Activated CD4-positive, alpha-beta T cell treated with anti-CD3 and anti-CD28 coated beads for 48 hours (primary cell): ENCODE measurements around the gene IGSF22.
"Not testable (repeated sequence)": the region's sequence is repeated elsewhere in the genome, so short reads cannot be mapped to it uniquely, and the experiment has no call there.

ENCODE experiments used
- DNase-seq: peaks from one replicate; pipeline ENCODE4 v3.0.0-alpha.2; 2020

The IGSF22 gene

DNA sequence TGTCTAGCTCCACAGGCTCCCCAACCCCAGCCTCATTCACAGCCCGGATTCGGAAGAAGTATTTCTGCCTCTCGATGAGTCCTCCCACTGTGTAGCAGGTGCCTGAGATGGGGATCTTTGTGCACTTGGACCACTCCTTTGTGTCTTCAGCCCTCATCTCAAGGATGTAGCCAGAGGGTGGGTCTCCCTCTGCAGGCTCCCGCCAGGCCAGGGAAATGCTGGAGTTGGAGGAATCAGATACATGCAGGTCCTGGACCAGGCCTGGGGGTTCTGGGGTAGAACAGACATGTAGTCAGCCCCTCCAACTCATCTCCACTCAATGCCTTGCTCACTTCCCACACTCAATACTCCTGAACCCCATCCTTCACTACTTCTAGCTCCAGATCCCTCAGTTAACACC is 16.6 kb downstream of the IGSF22 start:
- no peak for DNase-seq

DNA sequence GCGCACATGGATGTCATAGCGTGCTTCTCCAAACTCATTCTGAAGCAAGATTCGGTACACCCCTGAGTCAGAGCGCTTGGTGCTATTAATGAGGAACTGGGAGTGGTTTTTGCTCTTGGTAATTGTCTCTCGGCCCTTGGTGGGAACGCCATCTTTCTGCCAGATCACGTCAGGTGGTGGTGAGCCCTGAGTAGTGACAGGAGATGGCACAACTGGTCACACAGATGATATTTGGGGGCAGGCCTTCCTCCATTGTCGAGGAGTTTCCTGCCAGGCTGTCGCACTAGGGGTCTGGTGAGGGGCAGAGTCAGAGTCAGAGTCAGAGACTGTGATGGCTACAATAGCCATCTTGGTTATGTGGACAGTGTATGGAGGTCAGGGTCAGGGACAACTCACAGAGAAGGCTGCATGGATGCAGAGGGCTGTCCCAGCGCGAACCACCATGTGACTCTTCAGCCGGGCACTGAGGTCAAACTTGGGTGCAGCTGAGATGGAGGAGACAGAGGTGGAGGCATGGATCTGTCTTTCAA is 18.1 kb downstream of the IGSF22 start:
- DNase-seq: no peak

DNA sequence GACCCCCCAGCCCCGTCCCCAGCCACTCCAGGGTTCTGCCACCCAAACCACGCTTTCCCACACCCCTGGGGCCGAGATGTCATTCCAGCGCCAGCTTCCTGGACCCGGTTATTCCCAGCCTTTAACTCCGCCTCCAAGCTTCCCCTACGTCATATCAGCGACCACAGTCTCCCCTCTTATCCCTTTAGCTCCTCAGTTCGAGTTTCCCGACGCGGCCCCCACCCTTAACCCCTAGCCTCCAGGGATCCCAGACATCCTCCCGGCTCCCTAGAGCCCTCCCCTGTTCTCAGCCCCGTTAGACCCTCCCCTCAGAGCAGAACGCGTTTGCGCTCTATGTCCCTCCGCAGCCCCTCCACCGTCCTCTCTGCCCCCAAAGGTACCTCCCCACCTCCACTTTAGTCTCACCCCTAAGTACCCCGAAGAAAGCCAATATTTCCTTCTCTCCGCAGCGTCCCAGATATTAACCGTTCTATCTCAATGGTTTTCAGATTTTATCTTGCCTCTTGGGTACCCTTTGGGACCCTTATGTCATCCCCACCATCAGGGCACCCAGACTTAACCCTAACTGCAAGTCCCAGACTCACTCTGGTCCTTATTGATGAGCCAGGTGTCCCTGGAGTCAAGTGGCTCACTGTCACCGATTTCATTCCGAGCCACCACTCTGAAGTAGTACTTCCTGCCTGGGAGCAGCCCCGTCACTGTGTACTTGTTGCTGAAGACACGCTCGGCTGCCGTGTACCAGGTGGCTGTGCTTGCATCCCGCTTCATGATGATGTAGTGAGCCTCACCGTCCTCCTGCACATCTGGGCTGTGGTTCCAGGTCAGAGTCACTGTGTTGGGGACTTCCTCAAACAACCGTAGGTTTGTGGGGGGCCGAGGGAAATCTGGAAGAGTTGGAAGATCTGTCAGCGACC is 19.4 kb downstream of the IGSF22 start:
- DNase-seq: peak; percentile 53

DNA sequence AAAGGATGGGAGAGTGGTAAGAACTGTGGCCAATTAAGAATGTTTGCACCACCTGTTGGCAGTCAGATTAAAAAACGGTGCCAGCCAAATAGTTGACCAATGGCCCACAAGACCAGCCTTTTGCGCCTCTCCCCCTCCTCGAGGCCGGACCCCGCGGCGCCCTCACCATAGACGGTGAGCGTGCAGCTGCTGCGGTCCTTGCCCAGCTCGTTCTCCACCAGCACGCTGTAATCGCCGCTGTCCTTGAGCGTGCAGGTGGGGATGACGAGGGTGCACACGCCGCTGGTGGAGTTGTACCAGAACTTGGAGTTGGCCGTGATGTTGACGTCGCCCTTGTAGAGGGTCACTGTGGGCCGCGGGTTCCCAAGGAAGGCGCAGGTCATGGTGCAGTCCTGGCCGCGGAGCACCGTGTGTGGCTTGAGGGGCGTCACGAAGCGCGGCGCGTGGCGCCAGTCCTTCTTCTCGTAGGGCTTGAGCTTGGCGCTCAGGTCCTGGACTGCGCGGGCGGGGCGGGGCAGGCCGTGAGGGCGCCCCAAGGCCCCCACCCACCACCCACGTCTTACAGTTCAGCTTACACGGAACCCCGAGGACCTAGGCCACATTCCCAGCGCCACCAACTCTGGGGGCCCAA is 20.2 kb downstream of the IGSF22 start:
- DNase-seq: peak; percentile 21

DNA sequence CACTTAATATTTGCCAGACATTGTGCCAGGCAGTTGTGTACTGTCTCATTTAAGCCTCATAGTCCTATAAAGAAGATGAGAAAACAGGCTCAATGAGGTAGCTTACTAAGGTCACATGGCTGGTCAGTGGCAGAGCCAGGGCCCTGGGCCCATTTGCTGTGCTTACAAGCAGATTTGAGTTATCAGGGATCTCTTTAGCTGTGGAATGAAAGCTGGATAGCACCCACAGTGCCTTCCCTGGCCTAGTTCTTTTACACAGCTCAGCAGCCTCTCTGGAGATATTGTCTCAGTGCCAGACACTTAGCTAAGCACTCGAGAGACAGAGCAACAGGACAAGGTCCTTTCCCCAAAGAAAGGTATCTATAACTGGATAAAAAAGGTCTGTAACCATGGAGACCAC is 21.3 kb downstream of the IGSF22 start:
- DNase-seq: no peak

DNA sequence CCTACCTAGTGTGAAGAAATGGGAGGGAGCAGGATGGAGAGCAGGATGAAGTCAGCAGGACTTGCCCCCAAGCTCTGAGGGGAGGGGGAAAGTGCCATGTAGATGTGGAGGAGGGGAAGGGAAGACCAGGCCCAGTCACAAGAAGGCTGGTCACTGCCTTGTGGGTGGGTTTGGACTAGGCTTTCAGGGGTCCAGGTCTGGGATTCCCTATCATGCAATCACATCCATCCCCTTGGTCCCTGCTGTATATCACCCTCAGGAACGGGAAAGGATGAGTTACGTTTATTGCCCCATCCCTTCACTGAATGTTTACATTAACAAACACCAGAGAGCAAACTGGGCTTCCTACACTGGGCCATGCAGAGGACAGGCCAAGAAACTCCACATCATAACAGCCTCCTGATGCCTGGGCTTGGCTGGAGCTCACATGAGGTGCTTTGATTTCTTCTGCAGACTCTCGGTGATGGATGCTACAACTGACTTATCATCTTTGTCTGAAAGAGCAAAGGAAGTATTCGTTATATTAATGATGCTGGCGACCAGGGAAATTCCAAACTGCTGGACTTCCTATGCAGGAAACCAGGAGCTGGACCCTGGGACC is 21.8 kb downstream of the IGSF22 start:
- DNase-seq: no peak

DNA sequence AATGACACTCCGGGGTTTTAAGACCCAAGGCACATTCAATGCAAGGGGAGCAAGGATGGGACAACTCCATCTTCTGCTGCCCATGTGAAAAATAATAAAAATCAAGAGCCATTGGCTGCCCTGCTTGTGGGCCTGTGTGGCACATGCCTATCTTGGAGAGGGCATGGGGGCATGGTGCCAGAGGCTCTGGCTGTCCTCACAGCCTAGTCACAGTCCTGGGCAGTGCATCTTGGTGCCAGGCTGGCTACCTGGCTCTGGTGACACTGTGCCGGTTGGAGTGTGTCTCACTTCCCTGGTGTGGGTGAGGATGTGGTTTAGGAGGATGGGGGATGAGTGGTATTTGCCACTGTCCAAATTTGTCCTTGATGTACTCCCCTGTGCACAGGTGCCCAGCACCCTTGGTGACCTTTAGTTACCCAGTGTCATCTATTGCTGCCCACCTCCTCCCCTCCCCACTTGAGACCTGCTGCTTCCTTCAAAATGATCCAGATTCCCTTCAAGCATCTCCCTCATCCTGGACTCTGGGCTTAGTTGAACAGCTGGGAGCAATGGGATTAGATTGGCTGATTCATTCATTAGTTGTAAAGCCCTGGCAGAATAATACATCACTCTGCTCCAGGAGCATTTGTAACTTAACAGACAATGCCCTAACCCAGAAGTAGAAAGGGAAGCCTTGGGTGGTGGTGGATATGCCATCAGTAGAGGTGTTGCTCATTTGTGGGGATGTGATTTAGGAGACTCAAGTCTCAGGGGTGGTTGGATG is 22.8 kb downstream of the IGSF22 start:
- DNase-seq: no peak

DNA sequence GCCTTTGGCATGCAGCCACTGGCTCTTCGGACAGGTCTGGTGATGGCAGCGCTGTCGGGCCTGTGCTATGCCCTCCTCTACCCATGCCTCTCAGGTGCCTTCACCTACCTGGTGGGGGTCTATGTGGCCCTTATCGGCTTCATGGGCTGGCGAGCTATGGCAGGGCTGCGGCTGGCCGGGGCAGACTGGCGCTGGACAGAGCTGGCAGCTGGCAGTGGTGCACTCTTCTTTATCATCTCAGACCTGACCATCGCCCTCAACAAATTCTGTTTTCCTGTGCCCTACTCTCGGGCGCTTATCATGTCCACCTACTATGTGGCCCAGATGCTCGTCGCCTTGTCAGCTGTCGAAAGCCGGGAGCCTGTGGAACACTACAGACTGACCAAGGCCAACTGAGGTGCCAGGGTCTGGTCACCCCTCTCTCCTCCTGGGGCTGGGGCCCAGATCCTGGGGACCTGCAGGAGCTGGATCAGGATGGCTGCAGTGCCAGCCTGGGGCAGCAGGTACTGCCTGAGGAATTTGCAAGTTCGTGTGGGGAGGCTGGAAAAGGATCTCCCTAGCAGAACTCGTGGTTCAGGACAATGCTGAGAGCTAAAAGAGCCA is 24.3 kb downstream of the IGSF22 start:
- DNase-seq: no peak

DNA sequence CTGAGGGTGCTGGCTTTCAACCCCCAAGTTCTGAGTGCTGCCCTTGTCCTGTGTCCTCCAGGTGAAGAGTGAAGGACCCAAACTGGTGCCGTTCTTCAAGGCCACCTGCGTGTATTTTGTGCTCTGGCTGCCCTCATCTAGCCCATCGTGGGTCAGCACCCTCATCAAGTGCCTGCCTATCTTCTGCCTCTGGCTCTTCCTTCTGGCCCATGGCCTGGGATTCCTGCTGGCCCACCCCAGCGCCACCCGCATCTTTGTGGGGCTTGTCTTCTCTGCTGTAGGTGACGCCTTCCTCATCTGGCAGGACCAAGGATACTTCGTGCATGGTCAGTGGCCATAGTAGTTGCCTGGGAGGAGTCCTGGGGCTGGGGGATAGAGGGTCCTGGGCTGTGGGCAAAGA is 25.1 kb downstream of the IGSF22 start:
- no peak for DNase-seq

DNA sequence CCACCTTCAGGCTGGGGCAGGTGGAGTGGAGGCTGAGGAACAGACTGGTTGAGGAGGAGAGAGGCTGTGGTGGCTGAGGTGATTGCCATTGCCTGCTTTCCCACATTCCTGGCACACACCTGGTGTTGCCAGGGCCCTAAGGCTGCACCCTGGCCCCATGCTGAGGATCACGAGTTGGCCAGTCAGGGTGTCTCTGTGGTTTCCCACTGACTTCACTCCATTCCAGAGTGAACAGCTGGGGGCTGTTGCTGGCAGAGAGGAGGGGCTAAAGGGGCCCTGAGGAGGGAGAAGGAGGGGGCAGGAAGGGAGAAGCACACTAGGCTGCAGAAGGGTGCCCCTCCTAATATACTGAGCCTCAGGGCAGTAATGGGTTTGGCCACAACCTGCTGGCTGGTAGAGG is 25.6 kb downstream of the IGSF22 start:
- DNase-seq: no peak

DNA sequence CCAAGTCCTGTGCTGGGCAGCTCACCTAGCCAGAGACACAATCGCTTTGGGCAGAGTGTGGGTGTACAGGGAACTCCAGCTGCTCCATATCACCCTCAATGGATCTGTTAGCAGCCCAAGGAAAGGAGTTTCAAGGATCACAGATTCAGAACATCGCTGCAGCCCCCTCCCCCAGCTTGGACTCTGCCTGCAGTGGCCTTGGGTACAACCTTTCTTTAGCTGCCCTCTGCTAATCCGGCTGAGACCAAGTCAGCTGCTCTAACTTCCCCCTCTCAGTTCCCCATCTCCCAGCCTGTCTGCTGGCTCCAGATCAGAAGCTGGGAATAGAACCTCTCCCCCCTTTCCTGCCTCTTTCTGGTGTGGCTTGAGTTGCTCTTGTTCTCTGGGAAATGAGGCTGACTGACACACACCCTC is 26.1 kb downstream of the IGSF22 start:
- DNase-seq: no peak

DNA sequence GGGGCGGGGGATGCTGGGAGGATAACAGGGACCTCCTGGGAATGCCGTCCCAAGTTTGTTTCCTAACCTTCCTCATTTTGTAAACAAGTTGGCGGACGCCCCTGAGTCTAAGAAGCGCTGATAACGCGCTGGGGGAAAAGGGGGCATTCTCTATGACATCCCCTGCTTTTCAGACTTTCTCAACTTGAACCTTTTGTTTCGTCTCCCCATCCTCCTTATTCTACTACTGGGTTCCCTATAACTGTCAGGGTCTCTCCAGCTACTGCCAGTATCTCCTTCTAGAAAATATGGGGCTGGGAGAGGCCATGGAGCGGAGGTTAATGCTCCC is 26.8 kb downstream of the IGSF22 start:
- DNase-seq: no peak

DNA sequence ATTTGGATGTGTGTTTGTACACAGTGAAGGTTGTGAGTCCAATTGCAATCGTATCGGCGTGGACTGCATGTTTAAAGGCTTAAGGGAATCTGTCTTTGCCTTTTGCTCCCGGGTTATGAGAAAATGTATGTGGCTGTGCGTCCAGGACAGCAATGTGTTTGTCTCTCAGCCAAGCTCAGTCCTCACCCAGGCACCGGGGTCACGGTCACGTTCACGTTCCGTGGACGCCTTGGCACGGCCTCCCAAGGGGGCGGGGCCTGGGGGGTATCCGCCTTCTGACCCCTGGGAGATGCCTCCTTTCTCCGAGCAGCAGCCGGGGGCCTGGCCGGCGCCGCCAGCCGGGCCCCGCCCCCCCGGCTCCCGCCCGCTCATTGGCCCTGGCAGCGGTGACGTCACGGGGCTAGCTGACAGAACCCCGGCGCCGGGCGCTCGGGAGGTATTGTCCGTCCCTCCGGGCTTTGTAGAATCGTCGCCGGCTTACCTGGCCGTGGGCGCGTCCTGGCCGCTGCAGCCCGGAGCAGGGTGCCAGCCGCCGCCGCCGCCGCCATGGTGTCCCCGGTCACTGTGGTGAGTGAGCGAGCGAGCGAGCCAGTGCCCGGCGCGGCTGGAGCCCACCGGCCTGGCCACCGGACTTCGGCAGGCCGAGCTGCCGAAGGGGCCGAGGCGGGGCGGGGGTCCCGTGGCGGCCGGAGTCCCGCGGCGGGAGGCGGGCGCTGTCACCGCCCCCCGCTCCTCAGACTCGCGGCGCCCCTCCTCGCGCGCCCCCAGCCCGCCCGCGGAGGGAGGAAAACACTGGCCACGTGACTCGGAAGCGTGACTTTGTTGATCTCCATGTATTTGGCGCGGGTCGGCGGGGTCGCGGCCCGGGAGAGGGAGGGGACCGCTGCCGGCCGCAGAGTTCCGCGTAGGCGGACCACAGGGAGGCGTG is 27.4 kb downstream of the IGSF22 start, which contains the start of gene TMEM86A:
Gene TMEM86A, plus strand, starts transcription at position 439 of the 928 bp plus-strand sequence. Its CDS starts 108 bp downstream, at position 547.
- peak; percentile 90 for DNase-seq

DNA sequence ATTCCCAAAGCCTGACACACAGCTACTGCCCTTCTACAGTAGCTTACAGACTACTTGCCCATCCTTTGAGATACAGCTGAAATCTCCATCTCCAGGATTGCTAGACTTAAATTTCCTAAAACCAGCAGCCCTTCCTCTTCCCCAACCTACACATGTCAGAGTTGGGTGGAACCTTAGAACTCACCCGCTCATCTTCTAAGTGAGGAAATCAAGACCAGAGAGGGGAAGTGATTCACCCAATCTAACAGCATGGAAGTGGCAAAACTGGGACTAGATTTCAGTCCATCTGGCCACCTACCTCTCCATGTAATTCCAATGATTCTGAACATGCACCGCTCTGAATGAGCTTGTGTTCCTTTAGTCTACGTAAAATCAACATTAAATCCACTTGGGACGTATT is 28.4 kb downstream of the IGSF22 start:
- DNase-seq: no peak

DNA sequence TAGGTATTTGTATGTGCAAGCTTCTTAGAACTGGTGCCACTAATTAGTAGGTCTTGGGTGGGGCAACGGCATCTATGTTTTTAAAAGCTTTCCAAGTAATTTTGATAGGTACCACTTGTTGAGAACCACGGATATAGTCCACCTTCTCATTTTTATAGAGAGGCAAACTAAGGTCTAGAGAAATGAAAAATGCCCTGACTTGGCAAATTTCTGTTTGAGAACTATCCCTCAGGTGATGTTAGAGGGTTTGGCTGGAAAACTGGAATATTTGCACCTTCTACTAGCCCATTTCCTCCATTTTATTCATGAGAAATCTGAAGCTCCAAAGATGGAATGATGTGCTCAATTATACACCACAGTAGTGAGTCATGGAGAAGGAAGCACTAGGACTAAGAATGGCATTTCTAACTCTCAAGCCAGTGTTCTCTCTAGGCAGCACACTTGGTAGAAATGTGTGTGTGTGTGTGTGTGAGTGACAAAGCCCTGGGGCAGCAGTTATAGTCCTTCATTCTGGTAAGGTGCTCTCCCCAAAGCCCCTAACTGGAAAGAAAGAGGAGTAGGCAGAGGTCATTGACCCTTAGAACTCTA is 29.3 kb downstream of the IGSF22 start:
- no peak for DNase-seq

DNA sequence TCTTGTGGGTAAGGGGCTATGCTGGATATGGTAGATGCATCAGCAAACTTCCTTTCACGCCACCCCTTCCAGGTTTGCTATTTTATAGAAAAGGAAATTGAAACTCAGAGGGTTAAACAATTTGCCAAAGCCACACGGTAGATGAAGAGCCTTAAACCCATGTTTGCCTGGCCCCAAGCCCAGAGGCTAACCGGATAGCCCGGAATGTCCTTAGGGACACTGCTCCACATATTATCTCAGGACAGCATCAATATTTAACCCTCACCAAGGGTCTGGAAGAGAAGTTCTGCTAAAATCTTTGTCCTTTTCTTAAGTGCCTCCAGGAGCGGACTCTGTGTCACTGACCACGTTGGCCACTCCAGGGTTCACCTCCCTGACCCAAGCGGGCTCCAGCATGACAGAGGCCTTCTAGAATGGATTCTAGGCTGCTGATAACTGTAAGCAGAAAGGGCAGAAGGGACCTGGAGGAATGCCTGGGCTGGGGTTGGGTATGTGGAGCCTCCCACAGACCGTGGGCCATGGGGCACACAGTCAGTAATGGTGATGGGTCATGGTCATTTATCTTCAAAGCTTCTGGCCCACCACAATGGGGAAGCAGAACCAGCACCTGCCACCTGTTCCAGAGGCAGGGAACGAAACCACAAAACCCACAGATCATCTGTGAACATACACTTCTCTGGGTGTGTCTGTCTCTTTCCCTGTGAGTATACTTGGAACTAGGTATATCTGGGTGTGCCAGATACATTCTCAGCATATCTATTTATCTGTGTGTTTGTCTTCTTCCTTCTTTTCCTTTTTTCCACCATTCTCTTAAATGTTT is 32.8 kb downstream of the IGSF22 start:
- DNase-seq: no peak

DNA sequence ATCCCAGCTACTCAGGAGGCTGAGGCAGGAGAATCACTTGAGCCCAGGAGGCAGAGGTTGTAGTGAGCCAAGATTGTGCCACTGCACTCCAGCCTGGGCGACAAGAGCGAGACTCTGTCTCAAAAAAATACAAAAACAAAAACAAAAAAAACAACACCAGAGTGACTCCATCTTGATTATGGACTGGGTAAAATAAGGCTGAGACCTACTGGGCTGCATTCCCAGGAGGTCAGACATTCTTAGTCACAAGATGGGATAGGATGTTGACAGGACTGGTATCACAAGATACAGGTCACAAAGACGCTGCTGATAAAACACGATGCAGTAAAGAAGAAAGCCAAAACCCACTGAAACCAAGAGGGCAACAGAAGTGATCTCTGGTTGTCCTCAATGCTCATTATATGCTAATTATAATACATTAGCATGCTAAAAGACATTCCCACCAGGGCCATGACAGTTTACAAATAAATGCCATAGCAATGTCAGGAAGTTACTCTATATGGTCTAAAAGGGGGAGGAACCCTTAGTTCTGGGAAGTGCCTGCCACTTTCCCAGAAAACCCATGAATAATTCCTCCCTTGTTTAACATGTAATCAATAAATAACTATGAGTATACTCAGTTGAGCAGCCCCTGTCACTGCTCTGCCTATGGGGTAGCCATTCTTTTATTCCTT is 34.4 kb downstream of the IGSF22 start:
- not testable (repeated sequence) for DNase-seq

DNA sequence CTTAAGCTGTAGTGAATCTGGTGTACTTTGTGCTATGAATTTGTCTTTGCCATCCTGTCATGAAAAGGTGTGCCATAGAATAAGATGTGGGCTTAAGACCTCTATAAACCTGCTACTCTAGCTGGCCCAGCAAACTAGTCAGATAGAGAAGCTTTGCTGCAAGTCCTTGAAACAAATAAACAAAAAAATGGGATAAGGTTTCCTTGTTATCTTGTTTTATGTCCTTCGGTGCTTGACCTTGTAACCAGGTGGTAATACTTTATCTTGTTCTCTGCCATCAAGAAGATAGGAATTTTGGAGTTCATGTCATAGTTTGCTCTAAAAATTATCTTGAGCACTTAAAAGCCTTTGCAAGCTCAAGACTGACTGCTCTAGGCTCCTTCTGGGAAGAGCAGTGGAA is 41.7 kb downstream of the IGSF22 start:
- DNase-seq: no peak

DNA sequence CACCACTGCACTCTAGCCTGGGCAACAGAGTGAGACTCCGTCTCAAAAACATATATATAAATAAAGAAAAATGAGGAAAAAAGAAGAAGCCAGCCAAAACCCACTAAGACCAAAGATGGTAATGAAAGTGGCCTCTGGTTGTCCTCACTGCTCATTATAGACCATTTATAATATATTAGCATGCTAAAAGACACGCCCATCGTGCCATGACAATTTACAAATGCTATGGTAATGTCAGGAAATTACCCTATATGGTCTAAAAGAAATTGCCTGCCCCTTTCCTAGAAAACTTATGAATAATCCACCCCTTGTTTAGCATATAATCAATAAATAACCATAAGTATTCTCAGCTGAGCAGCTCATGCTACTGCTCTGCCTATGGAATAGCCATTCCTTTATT is 43.5 kb downstream of the IGSF22 start:
- no peak for DNase-seq
